ENCODE results near the gene PRKCH. TPM values are rescaled to one million over a fixed set of nuclear protein-coding genes. Genes with fewer than 3 reads are reported as not detected.
A peak's percentile ranks its signal among the peaks of the same experiment; 100 is the strongest.

Gene PRKCH
- total RNA-seq, 1 donor: 3.3 TPM

DNA sequence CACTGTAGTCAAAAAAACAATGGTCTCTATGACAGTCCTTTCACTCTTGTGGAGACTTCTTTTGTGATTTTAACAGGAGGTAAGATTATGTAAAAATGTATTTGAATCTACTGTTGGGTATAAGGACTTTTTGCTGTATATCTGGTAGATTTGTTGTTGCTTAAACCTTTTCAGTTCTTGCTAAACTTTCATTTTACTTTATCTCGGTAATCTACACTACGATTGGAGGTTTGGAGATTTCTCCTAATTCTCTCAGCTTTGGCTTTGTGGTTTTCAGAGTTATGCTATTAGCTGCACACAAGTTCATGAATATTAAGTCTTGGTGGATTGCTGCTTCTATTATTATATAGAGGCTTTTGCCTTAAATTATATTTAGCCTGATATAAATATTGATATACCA, 257.4 kb downstream of the PRKCH start:
- Histone ChIP-seq H3K4me2 (ENCODE audit: insufficient read depth, low read length) (peak overlapping the region; percentile 61), H3K27ac (ENCODE audit: low read depth, low read length) (peak overlapping the region; percentile 62), H3K79me2 (ENCODE audit: insufficient read depth, low read length) (peaks cover 15% of the 10 kb centered on the region), H3K4me1 (ENCODE audit: insufficient read depth, low read length) (peaks cover 68% of the 10 kb centered on the region), H3K36me3 (ENCODE audit: insufficient read depth, low read length) (no peaks in the 10 kb centered on the region), H4K20me1 (ENCODE audit: insufficient read depth, low read length) (no peaks in the 10 kb centered on the region), H2AFZ (ENCODE audit: low read length) (no peak overlapping the region), H3K27me3 (ENCODE audit: insufficient read depth, low read length) (no peaks in the 10 kb centered on the region), H3K9me3 (ENCODE audit: low read depth, low read length) (no peaks in the 10 kb centered on the region), H3K4me3 (ENCODE audit: insufficient read depth, low read length) (peak overlapping the region; percentile 25)
- TF ChIP-seq CTCF (IDR thresholded peaks at IDR 0.05; ENCODE audit: extremely low read depth, low read depth, low read length): no peak
- peak; percentile 6 for DNase-seq (ENCODE audit: insufficient read length, low spot score, missing footprints)

DNA sequence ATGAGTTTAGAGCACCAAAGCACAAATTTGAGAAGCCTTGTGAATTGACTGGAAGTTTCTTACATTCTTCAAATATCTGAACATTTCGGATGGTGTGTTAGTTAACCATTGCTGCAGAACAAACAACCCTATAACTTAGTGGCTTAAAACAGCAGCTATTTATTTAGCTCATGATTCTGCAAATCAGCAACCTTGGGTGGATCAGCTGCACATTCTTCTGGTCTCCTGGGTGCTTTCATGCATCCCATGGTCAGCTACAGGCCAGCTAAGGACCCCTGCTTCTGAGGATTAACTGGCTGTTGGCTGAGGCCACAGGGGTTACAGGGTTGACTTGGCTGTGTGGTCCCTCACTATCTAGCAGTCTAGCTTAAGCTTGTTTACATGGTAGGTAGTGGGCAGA, 260.0 kb downstream of the PRKCH start:
- H3K4me2 ChIP-seq (ENCODE audit: insufficient read depth, low read length): no peak overlapping the region
- no peak overlapping the region for H2AFZ ChIP-seq (ENCODE audit: low read length)
- H3K27me3 ChIP-seq (ENCODE audit: insufficient read depth, low read length): no peaks in the 10 kb centered on the region
- H3K79me2 ChIP-seq (ENCODE audit: insufficient read depth, low read length): peaks cover 15% of the 10 kb centered on the region
- peaks cover 68% of the 10 kb centered on the region for H3K4me1 ChIP-seq (ENCODE audit: insufficient read depth, low read length)
- H3K9me3 ChIP-seq (ENCODE audit: low read depth, low read length): no peaks in the 10 kb centered on the region
- H3K27ac ChIP-seq (ENCODE audit: low read depth, low read length): peak overlapping the region; percentile 98
- no peaks in the 10 kb centered on the region for H4K20me1 ChIP-seq (ENCODE audit: insufficient read depth, low read length)
- TF ChIP-seq CTCF (IDR thresholded peaks at IDR 0.05; ENCODE audit: extremely low read depth, low read depth, low read length): no peak
- peak; percentile 17 for DNase-seq (ENCODE audit: insufficient read length, low spot score, missing footprints)
- H3K36me3 ChIP-seq (ENCODE audit: insufficient read depth, low read length): no peaks in the 10 kb centered on the region
- no peak overlapping the region for H3K4me3 ChIP-seq (ENCODE audit: insufficient read depth, low read length)

- H3K4me3 ChIP-seq (ENCODE audit: insufficient read depth, low read length): no peak overlapping the region
- H3K4me2 ChIP-seq (ENCODE audit: insufficient read depth, low read length): peak overlapping the region; percentile 54
- TF ChIP-seq CTCF (IDR thresholded peaks at IDR 0.05; ENCODE audit: extremely low read depth, low read depth, low read length): no peak
- no peak overlapping the region for H2AFZ ChIP-seq (ENCODE audit: low read length)
- H4K20me1 ChIP-seq (ENCODE audit: insufficient read depth, low read length): no peaks in the 10 kb centered on the region
- peak overlapping the region; percentile 98 for H3K27ac ChIP-seq (ENCODE audit: low read depth, low read length)
- peak; percentile 69 for DNase-seq (ENCODE audit: insufficient read length, low spot score, missing footprints)
- no peaks in the 10 kb centered on the region for H3K27me3 ChIP-seq (ENCODE audit: insufficient read depth, low read length)
- H3K36me3 ChIP-seq (ENCODE audit: insufficient read depth, low read length): no peaks in the 10 kb centered on the region
- peaks cover 9% of the 10 kb centered on the region for H3K79me2 ChIP-seq (ENCODE audit: insufficient read depth, low read length)
- peaks cover 75% of the 10 kb centered on the region for H3K4me1 ChIP-seq (ENCODE audit: insufficient read depth, low read length)
- H3K9me3 ChIP-seq (ENCODE audit: low read depth, low read length): no peaks in the 10 kb centered on the region
Observed at GRCh38 chr14:61581955-61582615, 260.7 kb downstream of the PRKCH start.

- peak overlapping the region; percentile 4 for H3K4me3 ChIP-seq (ENCODE audit: insufficient read depth, low read length)
- no peaks in the 10 kb centered on the region for H4K20me1 ChIP-seq (ENCODE audit: insufficient read depth, low read length)
- peak overlapping the region; percentile 98 for H3K27ac ChIP-seq (ENCODE audit: low read depth, low read length)
- peaks cover 75% of the 10 kb centered on the region for H3K4me1 ChIP-seq (ENCODE audit: insufficient read depth, low read length)
- H2AFZ ChIP-seq (ENCODE audit: low read length): no peak overlapping the region
- no peaks in the 10 kb centered on the region for H3K27me3 ChIP-seq (ENCODE audit: insufficient read depth, low read length)
- H3K36me3 ChIP-seq (ENCODE audit: insufficient read depth, low read length): no peaks in the 10 kb centered on the region
- no peaks in the 10 kb centered on the region for H3K9me3 ChIP-seq (ENCODE audit: low read depth, low read length)
- H3K79me2 ChIP-seq (ENCODE audit: insufficient read depth, low read length): peaks cover 11% of the 10 kb centered on the region
- DNase-seq (ENCODE audit: insufficient read length, low spot score, missing footprints): peak; percentile 4
- H3K4me2 ChIP-seq (ENCODE audit: insufficient read depth, low read length): peak overlapping the region; percentile 54
- no peak for TF ChIP-seq CTCF (IDR thresholded peaks at IDR 0.05; ENCODE audit: extremely low read depth, low read depth, low read length)
Observed at GRCh38 chr14:61582815-61583214, 261.4 kb downstream of the PRKCH start.
